ENCODE measurements around the gene GLB1L3. TPM values are rescaled to one million over a fixed set of nuclear protein-coding genes. Genes with fewer than 3 reads are reported as not detected.

GLB1L3 gene
- total RNA-seq, 2 experiments from 2014 or later, result 11.2 to 11.9 TPM

DNA sequence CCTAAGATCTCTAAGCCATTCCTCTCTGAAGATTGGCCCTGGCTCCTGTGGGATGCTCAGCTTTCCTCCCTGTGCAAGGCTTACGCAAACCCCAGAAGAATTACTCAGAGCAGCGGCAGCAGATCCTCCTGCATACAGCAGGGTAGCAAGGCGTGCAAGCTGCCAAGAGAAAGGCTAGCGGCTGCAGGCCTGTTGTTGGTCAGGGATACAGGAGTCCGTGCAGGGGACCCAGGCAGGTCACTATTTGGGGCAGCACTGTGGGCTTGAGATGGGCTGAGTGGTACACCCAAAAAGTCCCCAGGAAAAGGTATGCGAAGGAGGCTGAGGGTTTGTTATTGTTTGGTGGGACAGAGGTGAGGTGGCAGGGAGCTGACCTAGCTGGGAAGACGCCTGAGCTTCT lies 57.1 kb downstream of the GLB1L3 start:
- DNase-seq (no peak), ATAC-seq (no peak)
- CTCF ChIA-PET, result interaction anchor here (1.3 kb wide), 1 partner anchor 26 kb away, joined by 4 read pairs; no protein-coding TSS in a partner anchor
- TF ChIP-seq, protein P1, sequence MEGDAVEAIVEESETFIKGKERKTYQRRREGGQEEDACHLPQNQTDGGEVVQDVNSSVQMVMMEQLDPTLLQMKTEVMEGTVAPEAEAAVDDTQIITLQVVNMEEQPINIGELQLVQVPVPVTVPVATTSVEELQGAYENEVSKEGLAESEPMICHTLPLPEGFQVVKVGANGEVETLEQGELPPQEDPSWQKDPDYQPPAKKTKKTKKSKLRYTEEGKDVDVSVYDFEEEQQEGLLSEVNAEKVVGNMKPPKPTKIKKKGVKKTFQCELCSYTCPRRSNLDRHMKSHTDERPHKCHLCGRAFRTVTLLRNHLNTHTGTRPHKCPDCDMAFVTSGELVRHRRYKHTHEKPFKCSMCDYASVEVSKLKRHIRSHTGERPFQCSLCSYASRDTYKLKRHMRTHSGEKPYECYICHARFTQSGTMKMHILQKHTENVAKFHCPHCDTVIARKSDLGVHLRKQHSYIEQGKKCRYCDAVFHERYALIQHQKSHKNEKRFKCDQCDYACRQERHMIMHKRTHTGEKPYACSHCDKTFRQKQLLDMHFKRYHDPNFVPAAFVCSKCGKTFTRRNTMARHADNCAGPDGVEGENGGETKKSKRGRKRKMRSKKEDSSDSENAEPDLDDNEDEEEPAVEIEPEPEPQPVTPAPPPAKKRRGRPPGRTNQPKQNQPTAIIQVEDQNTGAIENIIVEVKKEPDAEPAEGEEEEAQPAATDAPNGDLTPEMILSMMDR (IDR thresholded peaks at IDR 0.05), result no peak
- POLR2A ChIA-PET, result interaction anchor here (1.5 to 3.0 kb wide), 2 partner anchors 14 to 57 kb away, joined by 3 to 13 read pairs; partner anchors contain the start of gene GLB1L3
- intact Hi-C loops (cut with micrococcal nuclease), result no loop called here
- no peaks in the 10 kb centered on the region for H3K36me3 Mint-ChIP-seq (ENCODE audit: low read depth)
- no peaks in the 10 kb centered on the region for H3K9me3 Mint-ChIP-seq
- H3K4me3 Mint-ChIP-seq, result peak overlapping the region; percentile 66
- peaks cover 18% of the 10 kb centered on the region for H3K27me3 Mint-ChIP-seq
- H3K4me1 Mint-ChIP-seq (ENCODE audit: low read depth), result peaks cover 12% of the 10 kb centered on the region
- H3K27ac Mint-ChIP-seq, result no peak overlapping the region

DNA sequence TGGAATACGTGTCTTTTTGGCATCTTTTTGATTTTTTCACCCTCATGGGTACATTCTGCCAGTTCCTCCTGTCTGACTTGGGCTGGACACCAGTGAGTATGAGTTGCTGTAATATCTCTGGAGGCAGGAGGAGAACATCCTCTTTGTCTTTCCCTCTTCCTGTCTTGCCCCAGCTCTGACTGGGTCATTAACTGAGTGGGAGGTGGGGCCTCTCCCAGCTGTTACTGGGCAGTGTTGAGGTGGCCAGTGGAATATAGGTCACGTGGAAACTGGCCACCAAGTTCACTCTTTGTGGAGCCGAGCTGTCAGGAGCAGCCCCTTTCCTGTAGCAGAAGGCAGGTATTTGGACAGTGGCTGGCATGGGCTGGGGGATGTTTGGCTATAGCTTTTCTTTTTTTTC lies 57.8 kb downstream of the GLB1L3 start:
- H3K36me3 Mint-ChIP-seq (ENCODE audit: low read depth), result no peaks in the 10 kb centered on the region

DNA sequence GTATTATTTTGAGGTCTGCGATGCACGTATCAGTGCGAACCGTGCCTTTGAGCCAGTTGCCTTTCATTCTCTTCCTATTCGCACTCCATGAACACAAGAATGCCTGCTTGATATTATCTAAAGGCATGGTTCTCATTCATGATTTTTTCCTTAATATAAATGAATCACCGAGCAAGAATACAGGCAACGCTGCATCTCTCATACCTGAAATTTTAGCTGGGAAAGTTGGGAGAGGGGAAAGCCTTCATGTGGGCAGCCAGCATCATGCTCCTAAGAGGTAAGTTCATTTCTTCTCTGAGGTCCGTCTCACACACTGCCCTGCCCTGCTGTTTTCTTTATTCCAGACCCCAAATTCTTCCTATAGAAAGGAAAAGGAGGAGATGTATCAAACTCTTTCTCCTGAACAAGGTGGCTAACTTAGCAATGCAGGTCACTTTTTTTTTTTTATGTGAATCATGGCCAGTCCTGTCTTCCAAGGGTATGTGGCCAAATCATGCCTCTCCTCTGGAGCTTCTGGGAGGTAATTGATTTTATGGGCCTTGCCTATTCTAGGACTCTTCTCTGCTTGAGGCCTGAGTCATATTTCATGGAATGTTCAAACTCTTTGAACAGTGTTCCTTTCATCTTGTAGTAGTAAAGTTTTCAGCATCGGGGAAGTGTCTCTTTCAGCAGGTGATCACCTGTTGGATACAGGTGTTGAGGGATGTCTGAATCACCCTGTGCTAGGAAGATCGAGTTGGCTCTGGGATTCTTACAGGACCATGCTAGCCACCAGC lies 58.8 kb downstream of the GLB1L3 start:
- TF ChIP-seq, protein P1 (IDR thresholded peaks at IDR 0.05), result no peak
- ChIA-PET POLR2A (interaction anchor here (1.5 to 3.0 kb wide), 2 partner anchors 12 to 58 kb away, joined by 3 to 13 read pairs; partner anchors contain the start of gene GLB1L3), CTCF (no interaction called here)
- H3K36me3 Mint-ChIP-seq (ENCODE audit: low read depth), result no peaks in the 10 kb centered on the region
- no peak overlapping the region for H3K4me3 Mint-ChIP-seq
- ATAC-seq (no peak), DNase-seq (no peak)
- H3K9me3 Mint-ChIP-seq, result no peaks in the 10 kb centered on the region
- peaks cover 12% of the 10 kb centered on the region for H3K4me1 Mint-ChIP-seq (ENCODE audit: low read depth)
- H3K27ac Mint-ChIP-seq, result no peak overlapping the region
- peaks cover 15% of the 10 kb centered on the region for H3K27me3 Mint-ChIP-seq
- intact Hi-C loops (cut with micrococcal nuclease), result no loop called here

More for the DNA sequence above, 57.8 kb downstream of the GLB1L3 start:
- TF ChIP-seq, protein P1 (IDR thresholded peaks at IDR 0.05), result no peak
- peaks cover 18% of the 10 kb centered on the region for H3K27me3 Mint-ChIP-seq
- intact Hi-C loops (cut with micrococcal nuclease), result no loop called here
- peaks cover 12% of the 10 kb centered on the region for H3K4me1 Mint-ChIP-seq (ENCODE audit: low read depth)
- POLR2A ChIA-PET, result interaction anchor here (1.5 to 3.0 kb wide), 2 partner anchors 13 to 57 kb away, joined by 3 to 13 read pairs; partner anchors contain the start of gene GLB1L3
- ATAC-seq (no peak), DNase-seq (no peak)
- no peaks in the 10 kb centered on the region for H3K9me3 Mint-ChIP-seq
- H3K4me3 Mint-ChIP-seq, result no peak overlapping the region
- CTCF ChIA-PET, result interaction anchor here (1.3 kb wide), 1 partner anchor 25 kb away, joined by 4 read pairs; no protein-coding TSS in a partner anchor
- H3K27ac Mint-ChIP-seq, result no peak overlapping the region

DNA sequence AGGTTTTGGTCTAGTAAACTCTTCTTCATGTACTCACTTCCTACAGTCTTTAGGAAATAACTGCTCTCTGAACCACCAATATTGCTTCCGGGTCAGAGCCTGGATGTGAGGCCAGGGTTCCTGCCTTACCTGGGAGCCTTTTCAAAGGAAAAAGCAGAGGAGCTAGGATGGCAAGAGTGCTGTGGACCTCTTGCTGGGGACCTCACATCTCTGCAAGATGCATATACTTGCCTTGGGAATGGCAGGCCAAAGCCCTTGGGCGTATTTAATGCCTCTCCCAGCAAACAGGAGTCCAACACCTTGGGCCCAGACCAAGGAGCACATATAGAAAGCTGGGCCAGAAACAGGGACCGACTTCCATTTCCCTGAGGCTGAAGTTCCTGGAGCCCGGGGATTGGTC lies 60.9 kb downstream of the GLB1L3 start:
- Mint-ChIP-seq H3K9me3 (no peaks in the 10 kb centered on the region), H3K27me3 (peaks cover 10% of the 10 kb centered on the region)
- intact Hi-C loops (cut with micrococcal nuclease), result no loop called here

More for the DNA sequence above, 60.9 kb downstream of the GLB1L3 start:
- TF ChIP-seq, protein P1 (IDR thresholded peaks at IDR 0.05), result no peak
- ATAC-seq (no peak), DNase-seq (no peak)
- no peak overlapping the region for H3K4me3 Mint-ChIP-seq
- H3K27ac Mint-ChIP-seq, result no peak overlapping the region
- ChIA-PET POLR2A (no interaction called here), CTCF (no interaction called here)
- peaks cover 9% of the 10 kb centered on the region for H3K4me1 Mint-ChIP-seq (ENCODE audit: low read depth)
- no peaks in the 10 kb centered on the region for H3K36me3 Mint-ChIP-seq (ENCODE audit: low read depth)
